ENCODE data around the gene ARHGAP1. TPM values are rescaled to one million over a fixed set of nuclear protein-coding genes. Genes with fewer than 3 reads are reported as not detected.

Gene ARHGAP1
- polyA plus RNA-seq, 1 experiment = 40.9 TPM

DNA sequence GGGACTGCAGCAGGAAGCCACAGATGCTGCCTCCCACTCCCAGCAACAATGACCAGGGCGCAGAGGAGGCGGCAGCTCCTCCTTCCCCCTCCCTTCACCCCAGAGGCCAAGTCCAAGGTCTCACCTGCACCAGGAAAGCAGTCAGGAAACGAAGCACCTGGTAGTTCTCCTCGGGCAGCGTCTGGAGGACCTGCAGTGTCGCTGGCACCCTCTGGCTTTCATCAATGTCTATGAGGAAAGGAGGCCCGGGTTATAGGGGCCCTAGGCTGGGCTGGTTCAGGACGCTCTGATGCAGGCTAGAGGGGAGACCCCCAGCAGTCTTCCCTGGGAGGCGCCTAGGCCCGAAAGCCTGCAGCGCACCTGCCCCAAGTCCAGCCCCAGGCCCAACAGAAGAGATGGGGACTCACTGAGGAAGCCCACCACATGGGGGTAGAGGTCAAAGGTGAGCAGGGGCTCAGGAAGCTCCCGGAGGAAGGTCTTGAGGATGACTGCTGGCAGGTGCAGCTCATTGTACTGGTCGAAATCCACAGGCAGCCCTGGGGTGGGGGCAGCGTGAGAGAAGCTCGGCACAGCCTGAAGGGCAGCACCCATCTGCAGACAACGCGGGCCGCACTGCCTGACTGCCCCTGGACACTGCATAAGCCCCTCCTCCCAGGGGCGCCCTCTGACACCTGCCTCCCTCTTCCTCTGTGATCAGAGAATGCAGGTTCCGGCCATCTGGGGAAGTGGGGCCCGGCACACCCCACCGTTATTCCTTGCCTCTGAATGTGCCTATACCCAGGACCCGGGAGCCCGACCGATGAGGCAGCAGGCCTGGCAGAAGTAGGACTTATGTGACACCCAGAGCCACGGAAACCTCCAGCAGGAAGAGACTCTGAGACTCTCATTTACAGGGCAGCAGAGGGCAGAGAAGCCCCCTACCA, 20.9 kb downstream of the ARHGAP1 start:
- TF ChIP-seq, protein P1, sequence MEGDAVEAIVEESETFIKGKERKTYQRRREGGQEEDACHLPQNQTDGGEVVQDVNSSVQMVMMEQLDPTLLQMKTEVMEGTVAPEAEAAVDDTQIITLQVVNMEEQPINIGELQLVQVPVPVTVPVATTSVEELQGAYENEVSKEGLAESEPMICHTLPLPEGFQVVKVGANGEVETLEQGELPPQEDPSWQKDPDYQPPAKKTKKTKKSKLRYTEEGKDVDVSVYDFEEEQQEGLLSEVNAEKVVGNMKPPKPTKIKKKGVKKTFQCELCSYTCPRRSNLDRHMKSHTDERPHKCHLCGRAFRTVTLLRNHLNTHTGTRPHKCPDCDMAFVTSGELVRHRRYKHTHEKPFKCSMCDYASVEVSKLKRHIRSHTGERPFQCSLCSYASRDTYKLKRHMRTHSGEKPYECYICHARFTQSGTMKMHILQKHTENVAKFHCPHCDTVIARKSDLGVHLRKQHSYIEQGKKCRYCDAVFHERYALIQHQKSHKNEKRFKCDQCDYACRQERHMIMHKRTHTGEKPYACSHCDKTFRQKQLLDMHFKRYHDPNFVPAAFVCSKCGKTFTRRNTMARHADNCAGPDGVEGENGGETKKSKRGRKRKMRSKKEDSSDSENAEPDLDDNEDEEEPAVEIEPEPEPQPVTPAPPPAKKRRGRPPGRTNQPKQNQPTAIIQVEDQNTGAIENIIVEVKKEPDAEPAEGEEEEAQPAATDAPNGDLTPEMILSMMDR (IDR thresholded peaks at IDR 0.05; ENCODE audit: insufficient read depth, low read depth, low read length) = no peak
- POLR2A ChIA-PET = no interaction called here
- H3K27me3 ChIP-seq (ENCODE audit: control insufficient read depth, insufficient read depth, low read length) = no peaks in the 10 kb centered on the region
- DNase-seq (ENCODE audit: low read depth) = no peak
- peaks cover 31% of the 10 kb centered on the region for H3K36me3 ChIP-seq (ENCODE audit: control insufficient read depth, insufficient read depth, low read length)
- H3K4me3 ChIP-seq (ENCODE audit: low read depth, low read length) = no peak overlapping the region
- CTCF ChIA-PET = interaction anchor here (1.3 kb wide), 1 partner anchor 21 kb away, joined by 3 read pairs; no protein-coding TSS in a partner anchor

DNA sequence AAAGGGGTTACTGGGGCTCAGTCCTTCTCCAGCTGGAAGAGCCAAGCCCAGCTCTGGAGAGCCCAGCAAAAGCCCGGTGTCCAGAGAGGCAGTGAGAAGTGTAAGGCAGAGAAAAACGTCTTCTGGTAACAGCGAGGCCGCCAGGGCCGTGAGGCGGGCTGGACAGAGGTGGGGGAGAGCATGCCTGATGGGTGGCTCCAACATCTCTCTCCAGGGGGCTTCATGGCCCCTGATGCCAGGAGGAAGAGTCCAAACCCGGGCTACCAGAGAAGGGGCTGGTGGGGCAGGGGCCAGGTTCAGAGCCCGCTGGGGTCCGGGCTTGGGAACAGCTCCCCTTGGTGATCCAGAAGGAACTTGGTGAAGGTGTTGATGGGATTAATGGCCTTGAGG, 21.7 kb downstream of the ARHGAP1 start:
- no peak overlapping the region for H3K4me3 ChIP-seq (ENCODE audit: low read depth, low read length)
- no peak for DNase-seq (ENCODE audit: low read depth)
- TF ChIP-seq, protein P1 (IDR thresholded peaks at IDR 0.05; ENCODE audit: insufficient read depth, low read depth, low read length) = no peak
- H3K27me3 ChIP-seq (ENCODE audit: control insufficient read depth, insufficient read depth, low read length) = no peaks in the 10 kb centered on the region
- H3K36me3 ChIP-seq (ENCODE audit: control insufficient read depth, insufficient read depth, low read length) = peaks cover 34% of the 10 kb centered on the region
- CTCF ChIA-PET = interaction anchor here (1.3 kb wide), 1 partner anchor 20 kb away, joined by 3 read pairs; no protein-coding TSS in a partner anchor
- POLR2A ChIA-PET = no interaction called here

DNA sequence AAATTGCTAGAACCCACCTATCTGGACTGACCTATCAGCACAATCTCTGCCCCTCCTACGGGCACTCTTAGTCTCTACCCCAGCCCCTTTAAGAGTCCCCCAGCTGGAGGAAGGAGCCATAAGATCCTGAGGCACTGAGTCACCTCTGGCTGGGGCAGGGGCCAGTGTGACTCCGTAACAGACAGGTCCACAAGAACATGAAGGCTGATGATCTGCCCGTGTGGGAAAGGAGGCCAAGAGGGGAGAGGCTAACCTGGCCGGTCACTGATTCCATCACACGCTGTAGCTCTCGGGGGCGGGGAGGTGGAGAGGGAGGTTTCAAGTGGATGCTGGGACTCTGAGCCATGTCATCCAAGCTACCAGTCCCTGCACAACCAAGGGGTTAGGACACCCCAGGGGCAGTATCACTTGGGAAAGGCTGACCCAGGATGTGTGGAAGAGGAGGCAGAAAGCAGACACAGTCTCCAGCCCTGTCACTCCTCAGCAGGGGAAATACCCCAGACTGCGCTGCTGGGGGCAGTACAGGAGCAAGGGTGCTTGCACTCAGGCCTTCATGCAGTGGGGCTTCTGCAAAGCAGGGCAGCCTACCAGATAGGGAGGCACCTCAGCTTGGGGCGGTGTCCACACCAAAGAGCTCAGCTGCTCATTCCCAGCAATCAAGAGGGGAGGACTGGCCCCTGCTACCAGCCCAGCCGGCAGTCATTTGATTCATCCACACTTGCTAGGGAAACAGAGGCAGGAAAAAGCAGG, 22.3 kb downstream of the ARHGAP1 start:
- peaks cover 38% of the 10 kb centered on the region for H3K36me3 ChIP-seq (ENCODE audit: control insufficient read depth, insufficient read depth, low read length)
- no peak for DNase-seq (ENCODE audit: low read depth)
- H3K4me3 ChIP-seq (ENCODE audit: low read depth, low read length) = no peak overlapping the region
- CTCF ChIA-PET = no interaction called here
- POLR2A ChIA-PET = no interaction called here
- no peaks in the 10 kb centered on the region for H3K27me3 ChIP-seq (ENCODE audit: control insufficient read depth, insufficient read depth, low read length)
- TF ChIP-seq, protein P1 (IDR thresholded peaks at IDR 0.05; ENCODE audit: insufficient read depth, low read depth, low read length) = no peak

DNA sequence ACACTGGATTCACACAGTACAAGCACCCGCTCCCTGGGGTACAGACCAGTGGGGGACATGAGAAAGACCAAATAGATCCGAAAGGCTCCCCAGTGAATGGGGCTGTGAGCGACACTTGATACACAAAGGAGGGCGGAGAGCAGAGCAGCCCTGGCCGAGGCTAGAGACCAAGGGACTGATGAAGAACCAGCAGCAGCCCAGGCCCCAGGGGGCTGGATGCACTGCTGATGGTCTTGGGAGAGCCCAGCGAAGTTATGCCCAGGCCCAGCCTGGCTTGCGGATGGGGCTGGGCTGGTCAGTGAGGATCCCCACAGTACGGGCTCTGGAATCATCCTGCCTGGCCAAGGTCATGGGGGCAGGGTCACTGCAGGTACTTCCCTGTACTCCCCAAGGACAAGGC, 23.2 kb downstream of the ARHGAP1 start:
- TF ChIP-seq, protein P1 (IDR thresholded peaks at IDR 0.05; ENCODE audit: insufficient read depth, low read depth, low read length) = no peak
- H3K27me3 ChIP-seq (ENCODE audit: control insufficient read depth, insufficient read depth, low read length) = no peaks in the 10 kb centered on the region
- CTCF ChIA-PET = no interaction called here
- POLR2A ChIA-PET = no interaction called here
- peaks cover 41% of the 10 kb centered on the region for H3K36me3 ChIP-seq (ENCODE audit: control insufficient read depth, insufficient read depth, low read length)
- no peak overlapping the region for H3K4me3 ChIP-seq (ENCODE audit: low read depth, low read length)
- no peak for DNase-seq (ENCODE audit: low read depth)

Measured in BJ (cell line).